WTC11 (cell line): ENCODE data around the gene MFNG. TPM values are rescaled to one million over a fixed set of nuclear protein-coding genes. Genes with fewer than 3 reads are reported as not detected.
A peak's percentile ranks its signal among the peaks of the same experiment; 100 is the strongest.

Source experiments
- ATAC-seq: fragments of 200-7000 bp; cut with Tn5 transposase; 2 replicates; pipeline ENCODE4 v1.10.0; 2021; ENCODE audit warnings: mild to moderate bottlenecking, moderate library complexity
- CTCF ChIA-PET: fragments of 300-600 bp; sonication (Branson Sonifier 250); formaldehyde crosslinking; loops from one replicate; lab custom pipeline; 2021; ENCODE audit warnings: antibody characterized with exemption; lab: Charles Lee
- POLR2A ChIA-PET: fragments of 350-600 bp; sonication (Branson Sonifier 250); formaldehyde crosslinking; loops from one replicate; lab custom pipeline; 2021; ENCODE audit warnings: antibody characterized with exemption; lab: Charles Lee
- DNase-seq: peaks from one replicate; pipeline ENCODE4 v3.0.0; 2021; ENCODE audit warnings: low spot score
- H3K27ac Mint-ChIP-seq: 2 replicates; pipeline ENCODE4 v1.8.0; 2021; ENCODE audit warnings: mixed read lengths
- H3K27me3 Mint-ChIP-seq: 2 replicates; pipeline ENCODE4 v1.8.0; 2021; ENCODE audit warnings: low read depth, mild to moderate bottlenecking, moderate library complexity, mixed read lengths
- H3K36me3 Mint-ChIP-seq: 2 replicates; pipeline ENCODE4 v1.8.0; 2021; ENCODE audit warnings: mixed read lengths
- H3K4me1 Mint-ChIP-seq: 2 replicates; pipeline ENCODE4 v1.8.0; 2022; ENCODE audit warnings: mixed read lengths
- H3K4me3 Mint-ChIP-seq: 2 replicates; pipeline ENCODE4 v1.8.0; 2021; ENCODE audit warnings: mild to moderate bottlenecking, moderate library complexity, mixed read lengths
- H3K9me3 Mint-ChIP-seq: 2 replicates; pipeline ENCODE4 v1.8.0; 2021; ENCODE audit warnings: mixed read lengths
- ATF1 ChIP-seq: sonication (generic); formaldehyde crosslinking; IDR thresholded peaks from 2 replicates; pipeline ENCODE4 v1.8.1; 2023; ENCODE audit warnings: mild to moderate bottlenecking, moderate library complexity, missing genetic modification reagents
- CREM ChIP-seq: sonication (generic); formaldehyde crosslinking; IDR thresholded peaks from 2 replicates; pipeline ENCODE4 v1.8.1; 2022; ENCODE audit warnings: mild to moderate bottlenecking, missing genetic modification reagents, moderate library complexity
- ESRRA ChIP-seq: sonication (generic); formaldehyde crosslinking; IDR thresholded peaks from 2 replicates; pipeline ENCODE4 v1.8.1; 2022; ENCODE audit warnings: mild to moderate bottlenecking, missing genetic modification reagents, borderline replicate concordance
- FOXJ3 ChIP-seq: sonication (generic); formaldehyde crosslinking; IDR thresholded peaks from 2 replicates; pipeline ENCODE4 v1.9.0; 2021; ENCODE audit warnings: missing genetic modification reagents, mild to moderate bottlenecking, borderline replicate concordance
- FOXK1 ChIP-seq: sonication (generic); formaldehyde crosslinking; IDR thresholded peaks from 2 replicates; pipeline ENCODE4 v1.8.0; 2022; ENCODE audit warnings: mild to moderate bottlenecking, moderate library complexity, missing genetic modification reagents
- GRHL2 ChIP-seq: fragments of 250-450 bp; sonication (Bioruptor Pico); IDR thresholded peaks from 2 replicates; pipeline ENCODE4 v1.8.0; 2022; ENCODE audit warnings: mild to moderate bottlenecking, moderate library complexity; ENCODE audit not compliant: insufficient replicate concordance, severe bottlenecking
- NFATC4 ChIP-seq: fragments of 250-450 bp; sonication (Bioruptor Pico); IDR thresholded peaks from 2 replicates; pipeline ENCODE4 v1.9.0; 2021; ENCODE audit warnings: mild to moderate bottlenecking
- PRRX2 ChIP-seq: fragments of 250-450 bp; sonication (Bioruptor Pico); IDR thresholded peaks from 2 replicates; pipeline ENCODE4 v1.8.0; 2021; ENCODE audit warnings: mild to moderate bottlenecking
- RORB ChIP-seq: fragments of 250-450 bp; sonication (Bioruptor Pico); IDR thresholded peaks from 2 replicates; pipeline ENCODE4 v1.9.0; 2021; ENCODE audit warnings: mild to moderate bottlenecking
- ZNF416 ChIP-seq: fragments of 250-450 bp; sonication (Bioruptor Pico); IDR thresholded peaks from 2 replicates; pipeline ENCODE4 v1.9.0; 2021; ENCODE audit warnings: mild to moderate bottlenecking, inconsistent platforms
- ZNF671 ChIP-seq: fragments of 250-450 bp; sonication (Bioruptor Pico); IDR thresholded peaks from 2 replicates; pipeline ENCODE4 v1.8.0; 2021; ENCODE audit warnings: mild to moderate bottlenecking
- total RNA-seq: library from RNA; stranded (reverse); gene quantifications from 3 replicates; pipeline ENCODE4 v1.2.3, GENCODE V29; 2021
- TF ChIP-seq, protein P1 (sequence below): fragments of 250-450 bp; sonication (Bioruptor Pico); IDR thresholded peaks from 2 replicates; pipeline ENCODE4 v2.1.2; 2022; ENCODE audit warnings: mild to moderate bottlenecking, moderate library complexity
- TF ChIP-seq, protein P2 (sequence below): fragments of 250-450 bp; sonication (Bioruptor Pico); IDR thresholded peaks from 2 replicates; pipeline ENCODE4 v1.9.0; 2021; ENCODE audit warnings: moderate library complexity, mild to moderate bottlenecking, inconsistent platforms, borderline replicate concordance
- TF ChIP-seq, protein P3 (sequence below): sonication (generic); formaldehyde crosslinking; IDR thresholded peaks from 2 replicates; pipeline ENCODE4 v1.8.0; 2023; ENCODE audit warnings: missing genetic modification reagents, mild to moderate bottlenecking, borderline replicate concordance
- TF ChIP-seq, protein P4 (sequence below): sonication (generic); formaldehyde crosslinking; IDR thresholded peaks from 2 replicates; pipeline ENCODE4 v1.8.1; 2022; ENCODE audit warnings: missing genetic modification reagents, borderline replicate concordance
- TF ChIP-seq, protein P5 (sequence below): sonication (generic); formaldehyde crosslinking; IDR thresholded peaks from 2 replicates; pipeline ENCODE4 v1.8.1; 2023; ENCODE audit warnings: mild to moderate bottlenecking, moderate library complexity, missing genetic modification reagents
- TF ChIP-seq, protein P6 (sequence below): sonication (generic); formaldehyde crosslinking; IDR thresholded peaks from 2 replicates; pipeline ENCODE4 v1.8.0; 2022; ENCODE audit warnings: mild to moderate bottlenecking, missing genetic modification reagents
- TF ChIP-seq, protein P7 (sequence below): fragments of 200-600 bp; IDR thresholded peaks from 2 replicates; pipeline ENCODE4 v1.8.0; 2022; ENCODE audit warnings: antibody characterized with exemption

MFNG gene
- total RNA-seq, 1 experiment from 2014 or later, result 3.2 TPM

DNA sequence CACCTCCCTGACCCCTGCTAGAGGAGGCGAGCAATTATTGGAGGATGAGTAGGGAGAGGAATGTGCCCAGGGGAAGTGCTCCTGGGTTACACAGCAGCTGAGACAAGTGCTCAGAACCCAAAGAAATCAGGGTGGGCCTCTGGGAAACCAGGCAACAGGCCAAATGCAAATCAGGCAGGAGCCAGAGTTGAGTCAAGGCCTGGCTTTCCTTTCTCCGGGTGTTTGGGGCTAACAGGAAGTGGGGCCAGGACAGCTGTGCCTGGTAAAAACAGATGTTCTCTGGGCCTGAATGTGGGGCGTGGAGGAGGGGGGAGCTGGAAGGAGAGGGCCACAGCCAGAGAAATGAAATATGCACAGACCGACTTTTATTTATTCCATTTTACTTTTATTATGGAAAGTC is 22.0 kb downstream of the MFNG start (continued):
- TF ChIP-seq, protein P1, sequence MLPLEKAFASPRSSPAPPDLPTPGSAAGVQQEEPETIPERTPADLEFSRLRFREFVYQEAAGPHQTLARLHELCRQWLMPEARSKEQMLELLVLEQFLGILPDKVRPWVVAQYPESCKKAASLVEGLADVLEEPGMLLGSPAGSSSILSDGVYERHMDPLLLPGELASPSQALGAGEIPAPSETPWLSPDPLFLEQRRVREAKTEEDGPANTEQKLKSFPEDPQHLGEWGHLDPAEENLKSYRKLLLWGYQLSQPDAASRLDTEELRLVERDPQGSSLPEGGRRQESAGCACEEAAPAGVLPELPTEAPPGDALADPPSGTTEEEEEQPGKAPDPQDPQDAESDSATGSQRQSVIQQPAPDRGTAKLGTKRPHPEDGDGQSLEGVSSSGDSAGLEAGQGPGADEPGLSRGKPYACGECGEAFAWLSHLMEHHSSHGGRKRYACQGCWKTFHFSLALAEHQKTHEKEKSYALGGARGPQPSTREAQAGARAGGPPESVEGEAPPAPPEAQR (CRISPR knock-in tag), result no peak
- TF ChIP-seq FOXK1 (CRISPR knock-in tag) (no peak), PRRX2 (no peak), ZNF671 (CRISPR knock-in tag) (no peak)
- TF ChIP-seq, protein P2, sequence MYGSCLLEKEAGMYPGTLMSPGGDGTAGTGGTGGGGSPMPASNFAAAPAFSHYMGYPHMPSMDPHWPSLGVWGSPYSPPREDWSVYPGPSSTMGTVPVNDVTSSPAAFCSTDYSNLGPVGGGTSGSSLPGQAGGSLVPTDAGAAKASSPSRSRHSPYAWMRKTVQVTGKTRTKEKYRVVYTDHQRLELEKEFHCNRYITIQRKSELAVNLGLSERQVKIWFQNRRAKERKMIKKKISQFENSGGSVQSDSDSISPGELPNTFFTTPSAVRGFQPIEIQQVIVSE (CRISPR knock-in tag), result no peak

DNA sequence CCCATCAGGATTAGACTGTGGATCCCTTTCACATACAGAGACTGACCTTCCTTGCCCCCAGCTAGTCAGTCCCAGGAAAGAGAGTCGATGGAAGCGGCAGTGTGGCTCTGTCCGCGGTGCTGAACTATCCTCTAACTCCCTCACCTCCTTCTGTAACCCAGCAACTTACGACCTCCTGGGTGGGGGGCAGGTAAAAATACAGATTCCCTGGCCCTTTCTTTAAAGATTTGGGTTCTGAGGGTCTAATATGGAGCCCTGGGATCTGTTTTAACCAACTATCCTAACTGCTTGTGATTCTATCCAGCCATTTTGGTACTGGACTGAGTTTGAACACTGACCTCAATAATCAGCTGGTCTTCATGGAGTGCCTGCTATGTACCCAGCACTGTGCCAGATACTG is 23.2 kb downstream of the MFNG start:
- POLR2A ChIA-PET, result no interaction called here
- Mint-ChIP-seq H3K9me3 (no peaks in the 10 kb centered on the region), H3K4me3 (no peak overlapping the region), H3K27ac (no peak overlapping the region), H3K4me1 (0 out of 2 replicates have a peak, but pooled peaks cover 4% of the 10 kb centered on the region), H3K27me3 (no peaks in the 10 kb centered on the region), H3K36me3 (no peaks in the 10 kb centered on the region)
- ATAC-seq, result peak; percentile 74
- TF ChIP-seq, protein P3, sequence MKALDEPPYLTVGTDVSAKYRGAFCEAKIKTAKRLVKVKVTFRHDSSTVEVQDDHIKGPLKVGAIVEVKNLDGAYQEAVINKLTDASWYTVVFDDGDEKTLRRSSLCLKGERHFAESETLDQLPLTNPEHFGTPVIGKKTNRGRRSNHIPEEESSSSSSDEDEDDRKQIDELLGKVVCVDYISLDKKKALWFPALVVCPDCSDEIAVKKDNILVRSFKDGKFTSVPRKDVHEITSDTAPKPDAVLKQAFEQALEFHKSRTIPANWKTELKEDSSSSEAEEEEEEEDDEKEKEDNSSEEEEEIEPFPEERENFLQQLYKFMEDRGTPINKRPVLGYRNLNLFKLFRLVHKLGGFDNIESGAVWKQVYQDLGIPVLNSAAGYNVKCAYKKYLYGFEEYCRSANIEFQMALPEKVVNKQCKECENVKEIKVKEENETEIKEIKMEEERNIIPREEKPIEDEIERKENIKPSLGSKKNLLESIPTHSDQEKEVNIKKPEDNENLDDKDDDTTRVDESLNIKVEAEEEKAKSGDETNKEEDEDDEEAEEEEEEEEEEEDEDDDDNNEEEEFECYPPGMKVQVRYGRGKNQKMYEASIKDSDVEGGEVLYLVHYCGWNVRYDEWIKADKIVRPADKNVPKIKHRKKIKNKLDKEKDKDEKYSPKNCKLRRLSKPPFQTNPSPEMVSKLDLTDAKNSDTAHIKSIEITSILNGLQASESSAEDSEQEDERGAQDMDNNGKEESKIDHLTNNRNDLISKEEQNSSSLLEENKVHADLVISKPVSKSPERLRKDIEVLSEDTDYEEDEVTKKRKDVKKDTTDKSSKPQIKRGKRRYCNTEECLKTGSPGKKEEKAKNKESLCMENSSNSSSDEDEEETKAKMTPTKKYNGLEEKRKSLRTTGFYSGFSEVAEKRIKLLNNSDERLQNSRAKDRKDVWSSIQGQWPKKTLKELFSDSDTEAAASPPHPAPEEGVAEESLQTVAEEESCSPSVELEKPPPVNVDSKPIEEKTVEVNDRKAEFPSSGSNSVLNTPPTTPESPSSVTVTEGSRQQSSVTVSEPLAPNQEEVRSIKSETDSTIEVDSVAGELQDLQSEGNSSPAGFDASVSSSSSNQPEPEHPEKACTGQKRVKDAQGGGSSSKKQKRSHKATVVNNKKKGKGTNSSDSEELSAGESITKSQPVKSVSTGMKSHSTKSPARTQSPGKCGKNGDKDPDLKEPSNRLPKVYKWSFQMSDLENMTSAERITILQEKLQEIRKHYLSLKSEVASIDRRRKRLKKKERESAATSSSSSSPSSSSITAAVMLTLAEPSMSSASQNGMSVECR, result 0 out of 2 replicates have a peak, but pooled peaks have one; percentile 47
- TF ChIP-seq CREM (CRISPR knock-in tag), result 0 out of 2 replicates have a peak, but pooled peaks have one; percentile 37
- TF ChIP-seq, protein P4, sequence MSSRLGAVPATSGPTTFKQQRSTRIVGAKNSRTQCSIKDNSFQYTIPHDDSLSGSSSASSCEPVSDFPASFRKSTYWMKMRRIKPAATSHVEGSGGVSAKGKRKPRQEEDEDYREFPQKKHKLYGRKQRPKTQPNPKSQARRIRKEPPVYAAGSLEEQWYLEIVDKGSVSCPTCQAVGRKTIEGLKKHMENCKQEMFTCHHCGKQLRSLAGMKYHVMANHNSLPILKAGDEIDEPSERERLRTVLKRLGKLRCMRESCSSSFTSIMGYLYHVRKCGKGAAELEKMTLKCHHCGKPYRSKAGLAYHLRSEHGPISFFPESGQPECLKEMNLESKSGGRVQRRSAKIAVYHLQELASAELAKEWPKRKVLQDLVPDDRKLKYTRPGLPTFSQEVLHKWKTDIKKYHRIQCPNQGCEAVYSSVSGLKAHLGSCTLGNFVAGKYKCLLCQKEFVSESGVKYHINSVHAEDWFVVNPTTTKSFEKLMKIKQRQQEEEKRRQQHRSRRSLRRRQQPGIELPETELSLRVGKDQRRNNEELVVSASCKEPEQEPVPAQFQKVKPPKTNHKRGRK (CRISPR knock-in tag), result no peak
- TF ChIP-seq ESRRA (CRISPR knock-in tag), result no peak
- TF ChIP-seq GRHL2, result no peak
- CTCF ChIA-PET, result interaction anchor here (0.6 to 5.0 kb wide), 9 partner anchors 9 to 422 kb away, joined by 3 to 38 read pairs (median 5); no protein-coding TSS in a partner anchor
- peak; percentile 70 for DNase-seq

DNA sequence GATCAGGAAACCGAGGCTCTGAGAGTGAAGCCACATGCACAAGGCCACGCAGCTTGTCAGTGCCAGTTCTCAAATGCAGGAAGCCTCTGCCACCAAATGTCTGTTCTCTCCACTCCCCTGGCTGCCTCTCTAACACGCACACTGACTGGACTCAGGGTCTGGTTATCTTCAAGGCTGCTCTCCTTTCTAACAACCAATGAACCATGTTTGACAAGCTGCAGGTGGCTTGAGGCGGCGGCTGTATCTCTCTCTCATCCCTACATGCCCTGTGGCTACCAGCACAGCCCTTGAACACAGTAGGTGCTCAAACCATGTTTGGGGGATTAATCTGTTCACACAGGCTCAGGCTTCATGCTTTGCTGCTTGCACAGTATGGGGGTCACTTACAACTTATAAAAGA is 23.7 kb downstream of the MFNG start:
- DNase-seq (no peak), ATAC-seq (no peak)
- TF ChIP-seq RORB (CRISPR knock-in tag), result no peak
- Mint-ChIP-seq H3K27me3 (no peaks in the 10 kb centered on the region), H3K4me3 (no peak overlapping the region), H3K36me3 (no peaks in the 10 kb centered on the region), H3K9me3 (no peaks in the 10 kb centered on the region), H3K4me1 (0 out of 2 replicates have a peak, but pooled peaks cover 4% of the 10 kb centered on the region), H3K27ac (no peak overlapping the region)
- POLR2A ChIA-PET, result no interaction called here
- CTCF ChIA-PET, result interaction anchor here (0.6 to 5.0 kb wide), 10 partner anchors 10 to 421 kb away, joined by 3 to 38 read pairs (median 4); no protein-coding TSS in a partner anchor

DNA sequence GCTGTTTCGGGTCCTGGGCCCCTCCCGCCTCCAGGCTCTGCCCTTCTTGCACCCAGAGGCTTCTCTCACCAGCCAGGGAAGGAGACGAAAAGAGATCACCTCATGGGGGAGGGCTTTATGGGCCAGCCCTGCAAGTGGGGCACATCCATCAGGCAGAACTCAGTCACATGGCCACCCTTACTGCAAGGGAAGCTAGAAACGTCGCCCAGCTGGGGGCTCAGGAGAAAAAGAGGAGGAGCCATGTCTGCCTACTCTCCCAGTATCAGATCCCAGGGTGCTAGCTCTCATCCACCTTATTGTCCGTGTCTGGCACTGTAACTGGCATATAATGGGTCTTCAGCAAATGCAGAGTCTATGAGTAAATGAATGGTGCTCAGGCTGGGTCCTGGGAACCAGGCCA is 24.2 kb downstream of the MFNG start:
- Mint-ChIP-seq H3K9me3 (no peaks in the 10 kb centered on the region), H3K4me1 (0 out of 2 replicates have a peak, but pooled peaks cover 4% of the 10 kb centered on the region), H3K36me3 (no peaks in the 10 kb centered on the region), H3K27me3 (no peaks in the 10 kb centered on the region), H3K27ac (no peak overlapping the region), H3K4me3 (no peak overlapping the region)
- POLR2A ChIA-PET, result no interaction called here
- CTCF ChIA-PET, result interaction anchor here (1.3 to 5.0 kb wide), 8 partner anchors 10 to 202 kb away, joined by 3 to 38 read pairs (median 6); no protein-coding TSS in a partner anchor
- ATAC-seq, result no peak; the same call in 1 of the 2 replicates
- DNase-seq, result no peak
- TF ChIP-seq FOXJ3 (CRISPR knock-in tag) (no peak), NFATC4 (CRISPR knock-in tag) (no peak), ATF1 (CRISPR knock-in tag) (no peak), ZNF416 (CRISPR knock-in tag) (no peak)
- TF ChIP-seq, protein P5, sequence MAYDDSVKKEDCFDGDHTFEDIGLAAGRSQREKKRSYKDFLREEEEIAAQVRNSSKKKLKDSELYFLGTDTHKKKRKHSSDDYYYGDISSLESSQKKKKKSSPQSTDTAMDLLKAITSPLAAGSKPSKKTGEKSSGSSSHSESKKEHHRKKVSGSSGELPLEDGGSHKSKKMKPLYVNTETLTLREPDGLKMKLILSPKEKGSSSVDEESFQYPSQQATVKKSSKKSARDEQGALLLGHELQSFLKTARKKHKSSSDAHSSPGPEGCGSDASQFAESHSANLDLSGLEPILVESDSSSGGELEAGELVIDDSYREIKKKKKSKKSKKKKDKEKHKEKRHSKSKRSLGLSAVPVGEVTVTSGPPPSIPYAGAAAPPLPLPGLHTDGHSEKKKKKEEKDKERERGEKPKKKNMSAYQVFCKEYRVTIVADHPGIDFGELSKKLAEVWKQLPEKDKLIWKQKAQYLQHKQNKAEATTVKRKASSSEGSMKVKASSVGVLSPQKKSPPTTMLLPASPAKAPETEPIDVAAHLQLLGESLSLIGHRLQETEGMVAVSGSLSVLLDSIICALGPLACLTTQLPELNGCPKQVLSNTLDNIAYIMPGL (CRISPR knock-in tag), result no peak
- TF ChIP-seq, protein P6, sequence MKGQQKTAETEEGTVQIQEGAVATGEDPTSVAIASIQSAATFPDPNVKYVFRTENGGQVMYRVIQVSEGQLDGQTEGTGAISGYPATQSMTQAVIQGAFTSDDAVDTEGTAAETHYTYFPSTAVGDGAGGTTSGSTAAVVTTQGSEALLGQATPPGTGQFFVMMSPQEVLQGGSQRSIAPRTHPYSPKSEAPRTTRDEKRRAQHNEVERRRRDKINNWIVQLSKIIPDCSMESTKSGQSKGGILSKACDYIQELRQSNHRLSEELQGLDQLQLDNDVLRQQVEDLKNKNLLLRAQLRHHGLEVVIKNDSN (CRISPR knock-in tag), result no peak
- TF ChIP-seq, protein P7, sequence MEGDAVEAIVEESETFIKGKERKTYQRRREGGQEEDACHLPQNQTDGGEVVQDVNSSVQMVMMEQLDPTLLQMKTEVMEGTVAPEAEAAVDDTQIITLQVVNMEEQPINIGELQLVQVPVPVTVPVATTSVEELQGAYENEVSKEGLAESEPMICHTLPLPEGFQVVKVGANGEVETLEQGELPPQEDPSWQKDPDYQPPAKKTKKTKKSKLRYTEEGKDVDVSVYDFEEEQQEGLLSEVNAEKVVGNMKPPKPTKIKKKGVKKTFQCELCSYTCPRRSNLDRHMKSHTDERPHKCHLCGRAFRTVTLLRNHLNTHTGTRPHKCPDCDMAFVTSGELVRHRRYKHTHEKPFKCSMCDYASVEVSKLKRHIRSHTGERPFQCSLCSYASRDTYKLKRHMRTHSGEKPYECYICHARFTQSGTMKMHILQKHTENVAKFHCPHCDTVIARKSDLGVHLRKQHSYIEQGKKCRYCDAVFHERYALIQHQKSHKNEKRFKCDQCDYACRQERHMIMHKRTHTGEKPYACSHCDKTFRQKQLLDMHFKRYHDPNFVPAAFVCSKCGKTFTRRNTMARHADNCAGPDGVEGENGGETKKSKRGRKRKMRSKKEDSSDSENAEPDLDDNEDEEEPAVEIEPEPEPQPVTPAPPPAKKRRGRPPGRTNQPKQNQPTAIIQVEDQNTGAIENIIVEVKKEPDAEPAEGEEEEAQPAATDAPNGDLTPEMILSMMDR, result no peak
